Measurements from ENCODE around the gene PLPP3. TPM values are rescaled to one million over a fixed set of nuclear protein-coding genes. Genes with fewer than 3 reads are reported as not detected.

The PLPP3 gene
- total and polyA plus RNA-seq, 2 of the 8 experiments (the other 6 are each of a cell fraction or from before 2014, with no cell fraction given): 33.2 to 42.0 TPM

DNA sequence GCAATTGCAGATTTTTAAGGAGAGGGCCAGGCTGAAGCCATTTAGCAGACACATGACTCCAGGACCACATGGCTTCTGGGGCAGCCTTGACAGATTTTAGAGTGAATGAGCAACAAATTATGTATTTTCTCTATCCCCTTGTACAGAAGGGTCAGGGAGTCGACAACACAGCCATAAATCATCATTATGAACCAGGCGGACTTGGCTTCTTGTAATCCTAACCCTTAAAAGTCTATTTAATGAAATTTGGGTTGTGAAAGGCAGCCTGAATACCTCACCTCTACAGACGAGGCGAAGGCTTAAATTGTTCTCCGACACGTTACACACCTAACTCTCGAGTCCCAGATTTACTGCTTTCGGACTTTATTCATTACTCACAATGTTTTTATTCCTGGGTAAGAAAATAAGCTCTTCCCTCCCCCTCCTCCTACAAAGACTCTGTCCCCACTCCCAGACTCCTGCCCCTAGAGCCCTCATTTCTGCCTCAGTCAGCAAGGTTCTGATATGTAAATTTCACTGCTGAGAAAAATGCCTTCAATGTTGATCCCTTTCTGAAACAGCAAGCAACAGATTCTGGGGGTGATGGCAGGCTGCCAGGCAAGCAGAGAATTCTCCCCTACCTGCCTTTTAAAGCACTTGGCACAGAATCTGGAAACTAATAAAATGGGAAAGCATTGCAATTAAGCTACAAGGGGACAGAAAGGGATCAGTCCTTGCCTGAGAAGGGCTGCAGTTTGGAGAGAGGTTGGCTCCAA lies 51.6 kb downstream of the PLPP3 start:
- POLR2A ChIA-PET (ENCODE audit: partially characterized antibody): interaction anchor here (0.6 to 1.6 kb wide), 3 partner anchors 10 to 1390 kb away, joined by 3 to 4 read pairs (median 4); no protein-coding TSS in a partner anchor
- FAIRE-seq: no peak
- no peak overlapping the region for H3K23ac ChIP-seq (ENCODE audit: insufficient read length)
- H3K23me2 ChIP-seq (ENCODE audit: low read depth, low read length): no peaks in the 10 kb centered on the region; the same call in 1 of the 2 replicates
- H3K18ac ChIP-seq (ENCODE audit: extremely low read depth, low read length): peak overlapping the region; percentile 44; the same call in 1 of the 2 replicates
- H4K91ac ChIP-seq (replicated peaks; ENCODE audit: insufficient read length, low read length): no peak overlapping the region
- no peak overlapping the region for H2BK15ac ChIP-seq (ENCODE audit: low read length)
- peak overlapping the region; percentile 45; the same call in 1 of the 2 replicates for H2BK5ac ChIP-seq (ENCODE audit: low read depth, low read length)
- peaks cover 29 to 98% of the 10 kb centered on the region in 2 experiments for H3K79me2 ChIP-seq (ENCODE audit: control insufficient read depth in 1 of 2, insufficient read depth in 2 of 2, low read length in 2 of 2)
- H4K8ac ChIP-seq (ENCODE audit: extremely low read depth, insufficient read depth, low read length): no peak overlapping the region
- peak overlapping the region in 1 of 4 experiments; percentile 23; a peak in 1 of 8 replicates for H3K4me3 ChIP-seq (ENCODE audit: extremely low read depth in 1 of 4, insufficient read depth in 2 of 4, low read depth in 3 of 4, low read length in 4 of 4)
- no peaks in the 10 kb centered on the region for H3K9me3 ChIP-seq (ENCODE audit: insufficient read depth in 2 of 2, low read depth in 1 of 2, low read length in 1 of 2)
- no peak overlapping the region for H2AFZ ChIP-seq (ENCODE audit: low read length)
- no peak overlapping the region for H3K4ac ChIP-seq (replicated peaks; ENCODE audit: insufficient read length, low read depth, low read length)
- H4K5ac ChIP-seq (ENCODE audit: insufficient read length, low read depth, low read length): peak overlapping the region; percentile 1
- H3K4me1 ChIP-seq (replicated peaks in 1 of 4; ENCODE audit: control insufficient read depth in 3 of 4, insufficient read depth in 4 of 4, low read length in 3 of 4): peaks cover 0 to 37% (median 32%) of the 10 kb centered on the region in 4 experiments
- H2BK12ac ChIP-seq (ENCODE audit: low read depth, low read length): peak overlapping the region; percentile 55; the same call in 1 of the 2 replicates
- H3K27ac ChIP-seq (ENCODE audit: low read depth, low read length): no peak overlapping the region; the same call in 1 of the 2 replicates
- no peak overlapping the region for H2AK5ac ChIP-seq (ENCODE audit: low read depth, low read length)
- no peaks in the 10 kb centered on the region for H4K20me1 ChIP-seq (replicated peaks in 1 of 2; ENCODE audit: control insufficient read depth in 1 of 2, insufficient read depth in 2 of 2, low read length in 2 of 2)
- 69% methylated on average over 8 of the region's 8 CpGs; no CpG with 5 or more reads in 1 of the 2 experiments for WGBS, 2 experiments (ENCODE audit: extremely low coverage in 1 of 2, insufficient coverage in 1 of 2, insufficient read length in 1 of 2, insufficient replicate concordance in 2 of 2, low coverage in 1 of 2, low lambda C conversion rate in 2 of 2, missing lambda C conversion rate in 1 of 2)
- H3K4me2 ChIP-seq (ENCODE audit: insufficient read depth in 1 of 2, low read depth in 2 of 2, low read length in 2 of 2): peak overlapping the region; percentile 36 to 52; a peak in 3 of 4 replicates
- no peak for DNase-seq (ENCODE audit: low read depth in 1 of 2, low spot score in 2 of 2)
- H3K9ac ChIP-seq (replicated peaks in 1 of 4; ENCODE audit: extremely low read depth in 1 of 4, low read depth in 3 of 4, low read length in 3 of 4): peak overlapping the region in 1 of 4 experiments; percentile 34; a peak in 2 of 7 replicates
- no peak overlapping the region for H2BK120ac ChIP-seq (replicated peaks; ENCODE audit: low read depth, low read length)
- CTCF ChIA-PET (ENCODE audit: partially characterized antibody): interaction anchor here (1.0 to 1.4 kb wide), 5 partner anchors 10 to 70 kb away, joined by 3 to 4 read pairs (median 4); no protein-coding TSS in a partner anchor
- no peak overlapping the region for H3K14ac ChIP-seq (ENCODE audit: insufficient read length)
- no peak overlapping the region for H3K56ac ChIP-seq (replicated peaks; ENCODE audit: insufficient read length, low read depth, low read length)
- no peaks in the 10 kb centered on the region for H3K27me3 ChIP-seq (replicated peaks in 1 of 4; ENCODE audit: control insufficient read depth in 3 of 4, extremely low read depth in 1 of 4, insufficient read depth in 3 of 4, low read length in 3 of 4)
- peaks cover 29% of the 10 kb centered on the region for H3K79me1 ChIP-seq (ENCODE audit: low read depth, low read length)
- H2BK20ac ChIP-seq (ENCODE audit: low read length): no peak overlapping the region
- H3K36me3 ChIP-seq (ENCODE audit: control insufficient read depth in 2 of 4, insufficient read depth in 4 of 4, low read length in 3 of 4): peaks cover 9 to 67% (median 18%) of the 10 kb centered on the region in 4 experiments; a peak in 7 of 8 replicates
- TF ChIP-seq CTBP2 (IDR thresholded peaks at IDR 0.05; ENCODE audit: borderline replicate concordance, insufficient read depth, insufficient read length, low read length): no peak
- no peak for TF ChIP-seq SP1 (IDR thresholded peaks at IDR 0.05; ENCODE audit: low read depth, low read length)
- TF ChIP-seq SIX5 (IDR thresholded peaks at IDR 0.05; ENCODE audit: low read depth, low read length): no peak
- no peak for TF ChIP-seq RFX5 (IDR thresholded peaks at IDR 0.05; ENCODE audit: borderline replicate concordance, low read depth, low read length)
- TF ChIP-seq KDM5A (IDR thresholded peaks at IDR 0.05; ENCODE audit: low read length): no peak
- TF ChIP-seq, protein P1, sequence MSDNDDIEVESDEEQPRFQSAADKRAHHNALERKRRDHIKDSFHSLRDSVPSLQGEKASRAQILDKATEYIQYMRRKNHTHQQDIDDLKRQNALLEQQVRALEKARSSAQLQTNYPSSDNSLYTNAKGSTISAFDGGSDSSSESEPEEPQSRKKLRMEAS (IDR thresholded peaks at IDR 0.05): no peak
- no peak for TF ChIP-seq BACH1 (IDR thresholded peaks at IDR 0.05; ENCODE audit: low read length)
- no peak for TF ChIP-seq EZH2 (IDR thresholded peaks at IDR 0.05; ENCODE audit: low read depth, low read length, severe bottlenecking)
- no peak for TF ChIP-seq SIN3A (conservative IDR thresholded peaks at IDR 0.05 in 1 of 2, IDR thresholded peaks at IDR 0.05 in 1 of 2; ENCODE audit: low read depth in 1 of 2, low read length in 2 of 2)
- no peak for TF ChIP-seq TEAD4 (IDR thresholded peaks at IDR 0.05; ENCODE audit: low read depth, low read length)
- TF ChIP-seq HDAC6 (IDR thresholded peaks at IDR 0.05; ENCODE audit: low read depth, low read length): no peak

Measured in H1 (cell line).